NCI-H2196 (cell line): ENCODE measurements around the gene RPGRIP1L.

ENCODE experiments used
- DNase-seq: peaks from one replicate; lab custom pipeline; 2025; ENCODE audit not compliant: unreplicated experiment; lab: John Stamatoyannopoulos, UW

Gene RPGRIP1L

GRCh38 chr16:53559270-53559951, 144.2 kb downstream of the RPGRIP1L start:
- DNase-seq: no peak

- DNase-seq: no peak
Observed at GRCh38 chr16:53558710-53559109, 144.9 kb downstream of the RPGRIP1L start.

GRCh38 chr16:53556521-53556920, 147.1 kb downstream of the RPGRIP1L start:
- DNase-seq: no peak

- DNase-seq: peak; percentile 65
Observed at GRCh38 chr16:53549970-53550690, 153.5 kb downstream of the RPGRIP1L start.
